ENCODE results near the gene FKBP15.

- TF ChIP-seq CTCF (IDR thresholded peaks at IDR 0.05; ENCODE audit: poor library complexity, severe bottlenecking) (no peak), EZH2 (IDR thresholded peaks at IDR 0.05; ENCODE audit: borderline replicate concordance, insufficient read depth, low read length, poor library complexity, severe bottlenecking) (no peak), SMC3 (conservative IDR thresholded peaks at IDR 0.05; ENCODE audit: poor library complexity) (no peak), REST (IDR thresholded peaks at IDR 0.05; ENCODE audit: borderline replicate concordance) (no peak), POLR2AphosphoS5 (IDR thresholded peaks at IDR 0.05) (no peak), EP300 (conservative IDR thresholded peaks at IDR 0.05; ENCODE audit: poor library complexity, severe bottlenecking) (no peak)
Observed at GRCh38 chr9:113250807-113251206, 29.7 kb upstream of the FKBP15 start.
